CD4-positive, alpha-beta T cell treated with Interferon alpha-2 for 1 hour (primary cell): ENCODE results near the gene PHC2.
A peak's percentile ranks its signal among the peaks of the same experiment; 100 is the strongest.

Experiments
- DNase-seq, 2 donors: peaks; one replicate each; pipeline ENCODE4 v3.0.0-alpha.2; 2020 to 2022

PHC2 gene

GRCh38 chr1:33384040-33384812 is 46.7 kb downstream of the PHC2 start:
- DNase-seq = no peak

GRCh38 chr1:33383489-33383888 is 47.4 kb downstream of the PHC2 start:
- DNase-seq = no peak

GRCh38 chr1:33382661-33383415 is 48.1 kb downstream of the PHC2 start:
- DNase-seq = no peak

GRCh38 chr1:33381977-33382376 is 48.9 kb downstream of the PHC2 start:
- DNase-seq = no peak

GRCh38 chr1:33380811-33381210 is 50.1 kb downstream of the PHC2 start:
- DNase-seq = no peak

GRCh38 chr1:33379631-33380354 is 51.1 kb downstream of the PHC2 start:
- DNase-seq = no peak

- no peak for DNase-seq
These were observed 51.9 kb downstream of the PHC2 start for GRCh38 chr1:33378976-33379375.

GRCh38 chr1:33378524-33378923 is 52.4 kb downstream of the PHC2 start:
- DNase-seq = no peak

- DNase-seq = no peak
These were observed 53.1 kb downstream of the PHC2 start for GRCh38 chr1:33377756-33378155.

GRCh38 chr1:33377013-33377412 is 53.9 kb downstream of the PHC2 start:
- peak in 1 of 2 donors; percentile 26 for DNase-seq

- no peak for DNase-seq
These were observed 55.6 kb downstream of the PHC2 start for GRCh38 chr1:33375316-33375715.

- no peak for DNase-seq
These were observed 56.4 kb downstream of the PHC2 start for GRCh38 chr1:33374336-33375105.

GRCh38 chr1:33373606-33374005 is 57.3 kb downstream of the PHC2 start:
- no peak for DNase-seq

GRCh38 chr1:33372677-33373076 is 58.2 kb downstream of the PHC2 start:
- DNase-seq = no peak

- DNase-seq = no peak
These were observed 58.7 kb downstream of the PHC2 start for GRCh38 chr1:33372162-33372561.

- no peak for DNase-seq
These were observed 59.6 kb downstream of the PHC2 start for GRCh38 chr1:33371334-33371733.

GRCh38 chr1:33370827-33371226 is 60.1 kb downstream of the PHC2 start:
- DNase-seq = no peak

- DNase-seq = no peak
These were observed 60.6 kb downstream of the PHC2 start for GRCh38 chr1:33370301-33370700.

- DNase-seq = no peak
These were observed 61.1 kb downstream of the PHC2 start for GRCh38 chr1:33369764-33370163.

- no peak for DNase-seq
These were observed 61.8 kb downstream of the PHC2 start for GRCh38 chr1:33369081-33369480.

- no peak for DNase-seq
These were observed 62.5 kb downstream of the PHC2 start for GRCh38 chr1:33368431-33368830.

- DNase-seq = peak; percentile 80 to 86
These were observed 63.1 kb downstream of the PHC2 start for GRCh38 chr1:33367485-33368405.
